ENCODE results near the gene TRIM56. TPM values are rescaled to one million over a fixed set of nuclear protein-coding genes. Genes with fewer than 3 reads are reported as not detected.

TRIM56 gene
- total and polyA plus RNA-seq, 2 of the 13 experiments (the other 11 are each of a cell fraction or from before 2014, with no cell fraction given): 3.2 to 7.1 TPM

- TF ChIP-seq THAP9 (CRISPR knock-in tag; IDR thresholded peaks at IDR 0.05; ENCODE audit: borderline replicate concordance) (no peak), ZNF512B (CRISPR knock-in tag; IDR thresholded peaks at IDR 0.05; ENCODE audit: borderline replicate concordance) (no peak), CEBPG (CRISPR knock-in tag; IDR thresholded peaks at IDR 0.05) (no peak), TCF12 (IDR thresholded peaks at IDR 0.05) (no peak), TCF12 (CRISPR knock-in tag; IDR thresholded peaks at IDR 0.05) (no peak), KAT8 (CRISPR knock-in tag; IDR thresholded peaks at IDR 0.05) (peak; percentile 66; the same call in 1 of the 2 replicates), IRX3 (CRISPR knock-in tag; IDR thresholded peaks at IDR 0.05; ENCODE audit: borderline replicate concordance, low read depth) (no peak), GLMP (CRISPR knock-in tag; IDR thresholded peaks at IDR 0.05; ENCODE audit: borderline replicate concordance) (peak; percentile 88; the same call in 1 of the 2 replicates), KDM1A (CRISPR knock-in tag; IDR thresholded peaks at IDR 0.05) (no peak), ZNF264 (CRISPR knock-in tag; IDR thresholded peaks at IDR 0.05) (no peak), NR2C2 (CRISPR knock-in tag; IDR thresholded peaks at IDR 0.05; ENCODE audit: borderline replicate concordance) (no peak), SNAPC4 (CRISPR knock-in tag; IDR thresholded peaks at IDR 0.05) (no peak), ZNF781 (CRISPR knock-in tag; IDR thresholded peaks at IDR 0.05; ENCODE audit: borderline replicate concordance, not compliant biosample characterization) (peak; percentile 88), ZC3H4 (CRISPR knock-in tag; IDR thresholded peaks at IDR 0.05; ENCODE audit: borderline replicate concordance) (no peak), GFI1 (CRISPR knock-in tag; IDR thresholded peaks at IDR 0.05; ENCODE audit: borderline replicate concordance) (no peak), CSRNP2 (CRISPR knock-in tag; conservative IDR thresholded peaks at IDR 0.05; ENCODE audit: low read depth) (no peak)
Measured at GRCh38 chr7:101058355-101058754, 26.9 kb upstream of the TRIM56 start (continued).
